ENCODE measurements around the gene GHRH. TPM values are rescaled to one million over a fixed set of nuclear protein-coding genes. Genes with fewer than 3 reads are reported as not detected.

The GHRH gene
- total RNA-seq, 4 donors from 2014 or later = not detected

DNA sequence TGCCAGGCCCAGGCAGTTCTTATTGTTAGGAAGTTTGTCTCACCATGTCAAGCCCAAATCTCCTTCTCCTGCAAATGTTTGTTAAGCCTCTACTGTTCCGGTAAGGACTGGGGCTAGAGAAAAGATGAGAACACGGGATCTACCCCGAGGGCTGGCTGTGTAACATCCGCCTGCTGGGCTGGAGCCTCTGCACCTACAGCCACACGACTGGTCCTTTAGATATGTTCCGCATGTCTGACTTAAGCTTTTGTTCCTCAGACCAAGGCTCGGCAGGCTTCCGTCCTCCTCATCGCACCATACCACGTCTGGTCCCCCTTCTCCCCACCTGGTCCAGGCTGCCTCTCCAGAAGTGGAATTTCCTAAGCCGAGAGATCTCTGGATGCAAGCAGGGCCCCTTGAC, 2.6 kb downstream of the GHRH start:
- intact Hi-C loops (cut with DNase I; ENCODE audit: low total_unique reads) = no loop called here
- DNase-seq (ENCODE audit: low spot score in 2 of 2) = no peak
- no peak for TF ChIP-seq POLR2A (IDR thresholded peaks at IDR 0.05)
- TF ChIP-seq, protein P1, sequence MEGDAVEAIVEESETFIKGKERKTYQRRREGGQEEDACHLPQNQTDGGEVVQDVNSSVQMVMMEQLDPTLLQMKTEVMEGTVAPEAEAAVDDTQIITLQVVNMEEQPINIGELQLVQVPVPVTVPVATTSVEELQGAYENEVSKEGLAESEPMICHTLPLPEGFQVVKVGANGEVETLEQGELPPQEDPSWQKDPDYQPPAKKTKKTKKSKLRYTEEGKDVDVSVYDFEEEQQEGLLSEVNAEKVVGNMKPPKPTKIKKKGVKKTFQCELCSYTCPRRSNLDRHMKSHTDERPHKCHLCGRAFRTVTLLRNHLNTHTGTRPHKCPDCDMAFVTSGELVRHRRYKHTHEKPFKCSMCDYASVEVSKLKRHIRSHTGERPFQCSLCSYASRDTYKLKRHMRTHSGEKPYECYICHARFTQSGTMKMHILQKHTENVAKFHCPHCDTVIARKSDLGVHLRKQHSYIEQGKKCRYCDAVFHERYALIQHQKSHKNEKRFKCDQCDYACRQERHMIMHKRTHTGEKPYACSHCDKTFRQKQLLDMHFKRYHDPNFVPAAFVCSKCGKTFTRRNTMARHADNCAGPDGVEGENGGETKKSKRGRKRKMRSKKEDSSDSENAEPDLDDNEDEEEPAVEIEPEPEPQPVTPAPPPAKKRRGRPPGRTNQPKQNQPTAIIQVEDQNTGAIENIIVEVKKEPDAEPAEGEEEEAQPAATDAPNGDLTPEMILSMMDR (IDR thresholded peaks at IDR 0.05) = no peak
- 78 to 84% methylated on average over 11 of the region's 11 CpGs for WGBS, 2 donors
- H3K4me3 ChIP-seq (ENCODE audit: low read depth, poor library complexity, severe bottlenecking) = no peak overlapping the region

DNA sequence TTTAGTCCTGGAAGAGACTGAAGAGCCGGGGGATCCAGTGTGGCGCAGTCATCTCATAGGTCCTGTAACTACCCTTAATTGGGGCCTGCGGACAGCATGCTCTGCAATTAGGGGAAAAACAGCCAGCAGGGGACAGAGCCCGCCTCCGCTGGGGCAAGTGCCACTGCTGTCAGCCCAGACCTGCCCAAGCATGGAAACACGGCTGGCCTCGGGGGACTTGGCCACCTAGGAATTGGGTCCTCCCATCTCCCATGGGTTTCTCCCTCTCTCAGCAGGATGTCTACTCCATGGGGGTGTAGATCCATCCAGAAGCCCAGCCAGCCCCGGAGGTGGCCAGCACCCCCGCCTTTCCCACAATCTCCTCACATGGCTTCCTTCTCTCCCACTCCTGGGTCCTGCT, 3.6 kb downstream of the GHRH start:
- DNase-seq (ENCODE audit: low spot score in 2 of 2) = no peak
- H3K4me3 ChIP-seq (ENCODE audit: low read depth, poor library complexity, severe bottlenecking) = no peak overlapping the region
- TF ChIP-seq, protein P1 (IDR thresholded peaks at IDR 0.05) = no peak
- TF ChIP-seq POLR2A (IDR thresholded peaks at IDR 0.05) = no peak
- 49 to 55% methylated on average over 7 to 9 of the region's 9 CpGs for WGBS, 2 donors
- intact Hi-C loops (cut with DNase I; ENCODE audit: low total_unique reads) = no loop called here

DNA sequence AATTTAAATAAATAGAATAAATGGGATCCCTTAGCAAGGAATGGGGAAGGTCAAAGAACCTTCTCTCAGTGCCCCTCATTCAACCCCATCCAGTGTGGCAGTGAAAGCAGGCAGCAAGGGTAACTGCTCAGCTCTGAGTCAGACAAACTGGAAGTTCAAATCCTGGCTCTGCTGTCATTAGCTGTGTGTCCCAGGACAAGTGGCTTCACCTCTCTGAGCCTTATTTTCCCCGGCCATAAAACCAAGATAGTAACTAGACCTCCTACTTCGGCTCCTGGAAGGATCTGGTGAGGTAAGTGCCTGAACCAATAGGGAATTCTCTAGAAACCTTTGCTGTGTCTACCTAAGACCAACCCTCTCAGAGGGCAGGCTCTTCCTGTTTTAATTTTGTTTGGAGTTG, 4.1 kb downstream of the GHRH start:
- TF ChIP-seq POLR2A (IDR thresholded peaks at IDR 0.05) = no peak
- TF ChIP-seq, protein P1 (IDR thresholded peaks at IDR 0.05) = no peak
- no peak for DNase-seq (ENCODE audit: low spot score in 2 of 2)
- intact Hi-C loops (cut with DNase I; ENCODE audit: low total_unique reads) = no loop called here
- 64 to 66% methylated on average over 2 of the region's 2 CpGs for WGBS, 2 donors
- no peak overlapping the region for H3K4me3 ChIP-seq (ENCODE audit: low read depth, poor library complexity, severe bottlenecking)

DNA sequence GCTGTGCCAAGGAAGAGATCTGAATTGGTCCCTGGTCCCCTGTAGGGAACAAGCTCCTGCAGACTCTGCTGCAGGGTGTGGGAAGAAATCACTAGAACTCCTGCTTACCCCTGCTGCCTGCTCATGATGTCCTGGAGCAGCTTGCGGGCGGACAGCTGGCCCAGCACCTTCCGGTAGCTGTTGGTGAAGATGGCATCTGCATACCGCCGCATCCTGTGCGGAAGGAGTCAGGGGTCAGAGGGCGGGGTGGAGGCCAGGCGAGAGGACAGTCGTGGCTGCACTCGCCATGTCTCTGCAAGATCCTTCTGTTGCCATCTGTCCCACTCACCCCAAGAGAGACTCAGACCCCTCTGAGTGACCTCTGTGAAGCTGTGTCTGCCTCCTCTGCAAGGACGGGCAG, 5.3 kb downstream of the GHRH start:
- DNase-seq (ENCODE audit: low spot score in 2 of 2) = no peak
- 85 to 89% methylated on average over 8 to 11 of the region's 11 CpGs for WGBS, 2 donors
- H3K4me3 ChIP-seq (ENCODE audit: low read depth, poor library complexity, severe bottlenecking) = no peak overlapping the region
- intact Hi-C loops (cut with DNase I; ENCODE audit: low total_unique reads) = no loop called here
- TF ChIP-seq, protein P1 (IDR thresholded peaks at IDR 0.05) = no peak
- TF ChIP-seq POLR2A (IDR thresholded peaks at IDR 0.05) = no peak

DNA sequence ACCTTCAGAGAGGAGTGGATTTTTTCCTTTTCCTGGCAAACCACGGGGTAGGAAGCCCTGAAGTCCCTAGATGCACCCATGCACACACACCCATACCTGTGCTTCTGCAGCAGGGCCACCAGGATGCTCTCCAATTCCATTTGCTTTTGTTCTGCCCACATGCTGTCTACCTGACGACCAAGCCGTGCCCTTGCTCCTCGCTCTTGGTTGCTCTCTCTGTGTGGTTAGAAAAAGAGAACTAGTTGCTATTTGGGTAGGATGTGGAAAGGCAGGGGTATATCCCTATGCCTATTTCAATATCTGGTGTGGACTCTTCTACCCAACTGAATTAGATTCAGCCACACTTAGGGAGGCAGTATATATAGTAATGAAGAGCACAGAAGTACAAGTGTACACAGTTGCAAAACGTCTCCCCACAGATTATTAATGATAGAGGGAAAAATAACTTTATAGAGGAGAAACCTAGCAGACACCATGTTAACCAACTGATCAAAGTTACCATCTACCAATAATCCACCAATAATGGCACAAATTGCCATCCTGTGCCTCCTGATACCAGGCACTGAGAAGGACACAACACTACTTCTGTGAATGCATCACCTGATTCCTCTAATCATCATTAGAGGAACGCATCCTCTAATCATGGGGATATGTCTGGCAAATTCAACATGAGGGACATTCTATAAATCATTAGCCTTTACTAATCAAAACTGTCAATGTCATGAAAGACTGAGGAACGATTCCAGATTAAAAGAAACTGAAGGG, 7.3 kb downstream of the GHRH start:
- DNase-seq (ENCODE audit: low spot score in 2 of 2) = no peak
- 85% methylated on average over 7 of the region's 7 CpGs for WGBS, 2 donors
- no peak overlapping the region for H3K4me3 ChIP-seq (ENCODE audit: low read depth, poor library complexity, severe bottlenecking)
- intact Hi-C loops (cut with DNase I; ENCODE audit: low total_unique reads) = no loop called here
- TF ChIP-seq, protein P1 (IDR thresholded peaks at IDR 0.05) = no peak
- no peak for TF ChIP-seq POLR2A (IDR thresholded peaks at IDR 0.05)

DNA sequence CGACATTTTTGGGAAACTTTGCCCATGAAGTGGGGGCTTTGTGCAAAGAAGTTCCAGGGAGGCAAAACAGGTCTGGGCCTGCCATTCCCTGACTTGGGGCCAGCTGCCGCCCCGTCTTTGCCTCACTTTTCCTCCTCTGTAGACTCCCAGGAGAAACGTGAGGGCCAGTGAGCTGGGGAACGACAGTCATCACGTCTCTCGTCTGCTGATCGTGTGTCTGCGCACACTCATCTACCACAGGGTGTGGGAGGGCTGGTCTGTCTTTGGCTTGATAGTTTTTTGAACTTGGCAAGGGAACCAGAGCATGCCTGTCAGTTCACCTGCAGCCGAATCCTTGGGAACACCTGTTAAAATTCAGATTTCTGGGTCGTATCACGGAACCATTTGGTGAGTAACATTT, 8.5 kb downstream of the GHRH start:
- WGBS, 2 donors = 54 to 61% methylated on average over 12 of the region's 12 CpGs
- DNase-seq (ENCODE audit: low spot score in 2 of 2) = no peak
- H3K4me3 ChIP-seq (ENCODE audit: low read depth, poor library complexity, severe bottlenecking) = no peak overlapping the region
- TF ChIP-seq POLR2A (IDR thresholded peaks at IDR 0.05) = no peak
- TF ChIP-seq, protein P1 (IDR thresholded peaks at IDR 0.05) = no peak
- intact Hi-C loops (cut with DNase I; ENCODE audit: low total_unique reads) = no loop called here
